ENCODE data around the gene KCNJ18.
"Not testable (repeated sequence)": the region's sequence is repeated elsewhere in the genome, so short reads cannot be mapped to it uniquely, and the experiment has no call there.

The KCNJ18 gene

GRCh38 chr17:21691883-21692703, at the start of gene KCNJ18:
Gene KCNJ18 (plus strand): TSS chr17:21692523. CDS start chr17:21702787, 10,264 bp downstream.
- DNase-seq: not testable (repeated sequence)

GRCh38 chr17:21648125-21648524, 44.2 kb upstream of the KCNJ18 start:
- not testable (repeated sequence) for DNase-seq

GRCh38 chr17:21650043-21650442, 42.3 kb upstream of the KCNJ18 start:
- DNase-seq: not testable (repeated sequence)

- not testable (repeated sequence) for DNase-seq
Measured at GRCh38 chr17:21652049-21652448, 40.3 kb upstream of the KCNJ18 start.

- DNase-seq: not testable (repeated sequence)
Measured at GRCh38 chr17:21653211-21653610, 39.1 kb upstream of the KCNJ18 start.

- DNase-seq: not testable (repeated sequence)
Measured at GRCh38 chr17:21656518-21657309, 35.6 kb upstream of the KCNJ18 start.

- DNase-seq: not testable (repeated sequence)
Measured at GRCh38 chr17:21659635-21660034, 32.7 kb upstream of the KCNJ18 start.

- DNase-seq: not testable (repeated sequence)
Measured at GRCh38 chr17:21661455-21661854, 30.9 kb upstream of the KCNJ18 start.

GRCh38 chr17:21663166-21663565, 29.2 kb upstream of the KCNJ18 start:
- not testable (repeated sequence) for DNase-seq

- DNase-seq: not testable (repeated sequence)
Measured at GRCh38 chr17:21663614-21664474, 28.5 kb upstream of the KCNJ18 start.

- not testable (repeated sequence) for DNase-seq
Measured at GRCh38 chr17:21665171-21665570, 27.2 kb upstream of the KCNJ18 start.

GRCh38 chr17:21665935-21666493, 26.3 kb upstream of the KCNJ18 start:
- not testable (repeated sequence) for DNase-seq

- DNase-seq: not testable (repeated sequence)
Measured at GRCh38 chr17:21666711-21667412, 25.5 kb upstream of the KCNJ18 start.

- not testable (repeated sequence) for DNase-seq
Measured at GRCh38 chr17:21667413-21668117, 24.8 kb upstream of the KCNJ18 start.

GRCh38 chr17:21668118-21668488, 24.2 kb upstream of the KCNJ18 start:
- not testable (repeated sequence) for DNase-seq

GRCh38 chr17:21668746-21669508, 23.4 kb upstream of the KCNJ18 start:
- not testable (repeated sequence) for DNase-seq

GRCh38 chr17:21669616-21670360, 22.5 kb upstream of the KCNJ18 start:
- not testable (repeated sequence) for DNase-seq

- not testable (repeated sequence) for DNase-seq
Measured at GRCh38 chr17:21670361-21671155, 21.8 kb upstream of the KCNJ18 start.

- DNase-seq: not testable (repeated sequence)
Measured at GRCh38 chr17:21671437-21671836, 20.9 kb upstream of the KCNJ18 start.
